Glutamatergic neuron (in vitro differentiated cells): ENCODE measurements around the gene DSCAML1. TPM values are rescaled to one million over a fixed set of nuclear protein-coding genes. Genes with fewer than 3 reads are reported as not detected.

ENCODE experiments used
- DNase-seq: peaks from one replicate; pipeline ENCODE4 v3.0.0; 2022
- H3K27ac Mint-ChIP-seq: one replicate; pipeline ENCODE4 v1.8.0; 2020; ENCODE audit warnings: mild to moderate bottlenecking, mixed read lengths, inconsistent platforms; ENCODE audit not compliant: unreplicated experiment
- H3K27me3 Mint-ChIP-seq: one replicate; pipeline ENCODE4 v1.8.0; 2020; ENCODE audit warnings: mild to moderate bottlenecking, moderate library complexity, mixed read lengths, inconsistent platforms; ENCODE audit not compliant: unreplicated experiment
- H3K36me3 Mint-ChIP-seq: one replicate; pipeline ENCODE4 v1.8.0; 2020; ENCODE audit warnings: mild to moderate bottlenecking, mixed read lengths, inconsistent platforms; ENCODE audit not compliant: unreplicated experiment
- H3K4me1 Mint-ChIP-seq: one replicate; pipeline ENCODE4 v1.8.0; 2020; ENCODE audit warnings: mild to moderate bottlenecking, low read depth, mixed read lengths, inconsistent platforms; ENCODE audit not compliant: unreplicated experiment
- H3K4me3 Mint-ChIP-seq: one replicate; pipeline ENCODE4 v1.8.0; 2020; ENCODE audit warnings: mild to moderate bottlenecking, mixed read lengths, inconsistent platforms; ENCODE audit not compliant: unreplicated experiment
- H3K9me3 Mint-ChIP-seq: one replicate; pipeline ENCODE4 v1.8.0; 2020; ENCODE audit warnings: mild to moderate bottlenecking, moderate library complexity, mixed read lengths, inconsistent platforms; ENCODE audit not compliant: unreplicated experiment
- total RNA-seq: library from RNA; stranded (reverse); fragmentation: NEBNext Ultra II Directional; extraction: Animal tissue kit (Norgen Biotek cat#: 25700); gene quantifications from one replicate; pipeline ENCODE4 v1.2.1, GENCODE V29; 2021; ENCODE audit not compliant: unreplicated experiment
- TF ChIP-seq, protein P1 (sequence below): fragments of 200-600 bp; sonication (generic); IDR thresholded peaks from one replicate; pipeline ENCODE4 v1.5.0; 2021; ENCODE audit not compliant: partially characterized antibody, unreplicated experiment

Gene DSCAML1
- total RNA-seq, 1 donor from 2014 or later: 0.07 TPM

DNA sequence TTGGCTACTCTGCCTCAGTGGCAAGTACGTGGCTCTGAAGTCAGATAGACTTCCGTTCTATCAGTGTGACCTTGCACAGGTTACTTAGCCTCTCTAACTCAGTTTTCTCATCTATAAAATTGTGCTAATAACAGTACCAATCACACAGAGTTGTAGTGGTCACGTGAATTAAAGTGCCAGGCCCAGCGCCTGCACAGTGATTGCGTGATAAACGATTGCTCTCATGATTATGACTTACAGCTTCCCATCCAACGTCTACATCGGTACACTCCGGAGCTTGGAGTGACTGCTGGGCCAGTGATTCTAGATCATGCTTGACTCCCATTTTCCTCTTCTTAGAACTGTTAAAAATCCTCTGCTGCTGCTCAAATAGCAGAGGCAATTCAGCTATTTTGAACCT lies 247.6 kb downstream of the DSCAML1 start:
- DNase-seq: no peak
- Mint-ChIP-seq H3K27me3 (peaks cover 2% of the 10 kb centered on the region), H3K4me3 (no peak overlapping the region), H3K36me3 (no peaks in the 10 kb centered on the region), H3K9me3 (peaks cover 3% of the 10 kb centered on the region), H3K4me1 (peaks cover 3% of the 10 kb centered on the region), H3K27ac (no peak overlapping the region)
- TF ChIP-seq, protein P1, sequence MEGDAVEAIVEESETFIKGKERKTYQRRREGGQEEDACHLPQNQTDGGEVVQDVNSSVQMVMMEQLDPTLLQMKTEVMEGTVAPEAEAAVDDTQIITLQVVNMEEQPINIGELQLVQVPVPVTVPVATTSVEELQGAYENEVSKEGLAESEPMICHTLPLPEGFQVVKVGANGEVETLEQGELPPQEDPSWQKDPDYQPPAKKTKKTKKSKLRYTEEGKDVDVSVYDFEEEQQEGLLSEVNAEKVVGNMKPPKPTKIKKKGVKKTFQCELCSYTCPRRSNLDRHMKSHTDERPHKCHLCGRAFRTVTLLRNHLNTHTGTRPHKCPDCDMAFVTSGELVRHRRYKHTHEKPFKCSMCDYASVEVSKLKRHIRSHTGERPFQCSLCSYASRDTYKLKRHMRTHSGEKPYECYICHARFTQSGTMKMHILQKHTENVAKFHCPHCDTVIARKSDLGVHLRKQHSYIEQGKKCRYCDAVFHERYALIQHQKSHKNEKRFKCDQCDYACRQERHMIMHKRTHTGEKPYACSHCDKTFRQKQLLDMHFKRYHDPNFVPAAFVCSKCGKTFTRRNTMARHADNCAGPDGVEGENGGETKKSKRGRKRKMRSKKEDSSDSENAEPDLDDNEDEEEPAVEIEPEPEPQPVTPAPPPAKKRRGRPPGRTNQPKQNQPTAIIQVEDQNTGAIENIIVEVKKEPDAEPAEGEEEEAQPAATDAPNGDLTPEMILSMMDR: no peak

GRCh38 chr11:117548876-117549275 lies 248.1 kb downstream of the DSCAML1 start:
- DNase-seq: no peak
- Mint-ChIP-seq H3K4me3 (no peak overlapping the region), H3K9me3 (peaks cover 3% of the 10 kb centered on the region), H3K27me3 (peaks cover 2% of the 10 kb centered on the region), H3K36me3 (peaks cover under 1% of the 10 kb centered on the region), H3K4me1 (peaks cover 3% of the 10 kb centered on the region), H3K27ac (no peak overlapping the region)
- TF ChIP-seq, protein P1: no peak

- no peak overlapping the region for H3K27ac Mint-ChIP-seq
- no peak overlapping the region for H3K4me3 Mint-ChIP-seq
- TF ChIP-seq, protein P1: no peak
- no peak for DNase-seq
- peaks cover 5% of the 10 kb centered on the region for H3K36me3 Mint-ChIP-seq
- peaks cover 3% of the 10 kb centered on the region for H3K4me1 Mint-ChIP-seq
- no peaks in the 10 kb centered on the region for H3K27me3 Mint-ChIP-seq
- peaks cover 9% of the 10 kb centered on the region for H3K9me3 Mint-ChIP-seq
Observed at GRCh38 chr11:117547946-117548345, 249.1 kb downstream of the DSCAML1 start.

DNA sequence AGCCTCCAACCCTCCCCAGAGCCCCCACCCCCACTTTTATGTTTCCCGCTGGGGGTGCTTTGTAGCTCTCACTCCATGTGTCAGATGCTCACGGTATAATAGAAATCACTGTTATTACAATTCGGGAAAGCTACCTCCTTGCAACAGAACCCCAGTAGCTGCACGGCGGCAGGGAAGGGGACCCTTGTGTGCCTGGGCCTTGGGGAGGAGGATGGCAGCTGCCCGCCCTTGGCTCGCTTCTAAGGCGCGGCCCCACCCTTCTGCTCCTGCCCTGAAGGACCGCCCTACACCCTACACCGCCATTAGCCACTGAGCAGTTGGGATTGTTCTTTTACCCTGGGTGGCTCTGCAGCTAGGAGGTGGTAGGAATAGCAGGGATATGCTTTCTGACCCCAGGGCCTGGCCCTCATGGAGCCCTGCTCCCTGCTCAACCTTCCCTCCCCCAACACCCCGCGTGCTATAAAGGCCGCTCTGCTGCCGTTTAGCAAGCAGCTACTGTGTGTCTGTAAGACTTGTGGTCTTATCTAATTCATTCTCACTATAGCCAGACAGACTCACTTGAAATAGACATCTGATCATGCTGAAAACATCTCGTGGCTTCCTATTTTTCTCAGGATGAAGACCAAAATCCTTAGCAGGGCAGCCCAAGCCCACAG lies 249.7 kb downstream of the DSCAML1 start:
- Mint-ChIP-seq H3K27me3 (no peaks in the 10 kb centered on the region), H3K36me3 (peaks cover 5% of the 10 kb centered on the region), H3K4me1 (peaks cover 3% of the 10 kb centered on the region), H3K4me3 (no peak overlapping the region), H3K9me3 (peaks cover 9% of the 10 kb centered on the region), H3K27ac (no peak overlapping the region)
- TF ChIP-seq, protein P1: no peak
- no peak for DNase-seq

DNA sequence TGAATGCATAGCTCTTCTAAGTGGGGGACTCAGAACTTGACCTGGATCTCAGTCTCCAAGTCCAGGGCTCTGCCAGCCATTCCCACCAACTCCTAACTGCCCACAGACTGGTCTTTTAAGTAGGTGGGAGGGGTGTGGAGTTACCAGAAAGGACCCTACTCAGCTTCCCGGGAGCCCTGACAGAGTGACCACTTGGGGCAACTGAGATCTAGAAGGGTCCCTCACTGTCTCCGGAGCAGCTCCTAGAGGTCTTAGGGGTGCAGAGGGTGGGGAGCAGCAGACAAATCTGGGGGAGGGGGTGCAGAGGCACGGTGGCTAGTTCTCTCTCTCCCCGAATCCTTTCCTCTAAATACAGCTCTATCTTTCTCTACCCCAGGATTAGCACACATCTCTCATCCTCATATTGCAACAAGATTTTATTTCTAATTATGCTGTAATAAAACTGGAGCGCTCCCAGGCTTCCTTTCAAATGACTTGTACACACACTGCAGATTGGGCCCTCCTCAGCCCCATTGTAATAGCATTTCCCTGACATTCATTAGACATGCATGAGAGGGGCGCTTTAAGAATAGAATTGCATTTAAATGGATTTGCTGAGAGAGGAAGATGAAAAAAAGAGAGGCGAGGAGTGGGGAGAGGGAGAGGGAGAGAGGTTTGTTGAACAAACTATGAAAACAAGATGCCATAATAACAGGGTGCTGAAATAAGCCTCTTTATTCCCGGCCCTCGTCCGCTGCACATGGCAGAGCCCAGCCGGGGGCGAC lies 250.4 kb downstream of the DSCAML1 start:
- Mint-ChIP-seq H3K4me1 (peaks cover 3% of the 10 kb centered on the region), H3K27ac (no peak overlapping the region), H3K27me3 (no peaks in the 10 kb centered on the region), H3K36me3 (peaks cover 5% of the 10 kb centered on the region), H3K4me3 (no peak overlapping the region), H3K9me3 (peaks cover 9% of the 10 kb centered on the region)
- TF ChIP-seq, protein P1: no peak
- no peak for DNase-seq
